Activated B cell treated with CpG ODN at 0.5 μM for 24 hours (primary cell): ENCODE data around the gene GABARAPL2. TPM values are rescaled to one million over a fixed set of nuclear protein-coding genes. Genes with fewer than 3 reads are reported as not detected.

Source experiments
- ATAC-seq: fragments of 200-7000 bp; cut with Tn5 transposase; one replicate; pipeline ENCODE4 v1.10.0; 2021; ENCODE audit warnings: low read depth, mild to moderate bottlenecking, moderate library complexity
- CTCF ChIA-PET: fragments of 350-600 bp; sonication (Branson Sonifier 250); formaldehyde crosslinking; loops from one replicate; lab custom pipeline; 2021; ENCODE audit warnings: antibody characterized with exemption; lab: Charles Lee
- POLR2A ChIA-PET: fragments of 350-600 bp; sonication (Branson Sonifier 250); formaldehyde crosslinking; loops from one replicate; lab custom pipeline; 2021; ENCODE audit warnings: antibody characterized with exemption; lab: Charles Lee
- DNase-seq: peaks from one replicate; pipeline ENCODE4 v3.0.0; 2022
- H3K27ac Mint-ChIP-seq: one replicate; pipeline ENCODE4 v1.8.0; 2020; ENCODE audit warnings: mixed read lengths
- H3K27me3 Mint-ChIP-seq: one replicate; pipeline ENCODE4 v1.8.0; 2021; ENCODE audit warnings: mixed read lengths
- H3K36me3 Mint-ChIP-seq: one replicate; pipeline ENCODE4 v1.8.0; 2021; ENCODE audit warnings: low read depth, mixed read lengths
- H3K4me1 Mint-ChIP-seq: one replicate; pipeline ENCODE4 v1.8.0; 2021; ENCODE audit warnings: mixed read lengths
- H3K4me3 Mint-ChIP-seq: one replicate; pipeline ENCODE4 v1.8.0; 2020; ENCODE audit warnings: mild to moderate bottlenecking, mixed read lengths
- H3K9me3 Mint-ChIP-seq: one replicate; pipeline ENCODE4 v1.8.0; 2020; ENCODE audit warnings: mixed read lengths
- CTCF ChIP-seq: fragments of 200-600 bp; IDR thresholded peaks from one replicate; pipeline ENCODE4 v1.8.0; 2022; ENCODE audit warnings: antibody characterized with exemption, mild to moderate bottlenecking
- intact Hi-C: fragments of 100-400 bp; cut with micrococcal nuclease; formaldehyde crosslinking; loops from one replicate; pipeline ENCODE4 v1.15.1; 2024
- total RNA-seq: library from RNA; stranded (reverse); gene quantifications from 2 replicates; pipeline ENCODE4 v1.2.3, GENCODE V29; 2022

GABARAPL2 gene
- total RNA-seq, 1 donor from 2014 or later = 62.9 TPM

GRCh38 chr16:75565640-75566039 is 539 bp upstream of the GABARAPL2 start:
- Mint-ChIP-seq H3K27me3 (no peaks in the 10 kb centered on the region), H3K9me3 (no peaks in the 10 kb centered on the region)
- POLR2A ChIA-PET = interaction anchor here (0.6 to 8.2 kb wide), 9 partner anchors 10 to 132 kb away, joined by 3 to 67 read pairs (median 7); partner anchors contain the start of genes ADAT1, CFDP1, KARS1 and TERF2IP

GRCh38 chr16:75566758-75567255 is 628 bp downstream of the GABARAPL2 start:
- ChIA-PET POLR2A (interaction anchor here (0.8 to 8.2 kb wide), 5 partner anchors 11 to 81 kb away, joined by 3 to 67 read pairs (median 18); partner anchors contain the start of genes ADAT1, KARS1, TERF2IP and TMEM231), CTCF (no interaction called here)
- TF ChIP-seq CTCF = no peak
- Mint-ChIP-seq H3K27me3 (no peaks in the 10 kb centered on the region), H3K4me3 (peak overlapping the region; percentile 100), H3K27ac (peak overlapping the region; percentile 66), H3K9me3 (no peaks in the 10 kb centered on the region), H3K36me3 (peaks cover 39% of the 10 kb centered on the region), H3K4me1 (peaks cover 62% of the 10 kb centered on the region)
- no peak for ATAC-seq
- intact Hi-C loops = loop anchor here (1.0 to 5.0 kb wide), 9 partner anchors 50 to 1645 kb away; partner anchors contain the start of genes ADAT1, CFDP1, KARS1 and MON1B
- no peak for DNase-seq

More at GRCh38 chr16:75565640-75566039, 539 bp upstream of the GABARAPL2 start:
- Mint-ChIP-seq H3K4me1 (peaks cover 53% of the 10 kb centered on the region), H3K4me3 (peak overlapping the region; percentile 100), H3K36me3 (peaks cover 32% of the 10 kb centered on the region), H3K27ac (peak overlapping the region; percentile 98)
- no peak for ATAC-seq
- intact Hi-C loops = loop anchor here (1.0 to 5.0 kb wide), 12 partner anchors 9 to 1647 kb away; partner anchors contain the start of genes ADAT1, CFDP1, KARS1 and MON1B
- CTCF ChIA-PET = interaction anchor here (1.0 to 2.0 kb wide), 3 partner anchors 48 to 100 kb away, joined by 3 to 6 read pairs (median 4); no protein-coding TSS in a partner anchor
- TF ChIP-seq CTCF = no peak
- DNase-seq = no peak

- H3K36me3 Mint-ChIP-seq = peaks cover 47% of the 10 kb centered on the region
- no peak for ATAC-seq
- peak overlapping the region; percentile 100 for H3K4me3 Mint-ChIP-seq
- H3K27ac Mint-ChIP-seq = no peak overlapping the region
- intact Hi-C loops = loop anchor here (5.0 kb wide), 2 partner anchors 186 to 1644 kb away; no protein-coding TSS in a partner anchor
- ChIA-PET POLR2A (interaction anchor here (0.6 to 8.2 kb wide), 3 partner anchors 9 to 80 kb away, joined by 3 to 67 read pairs (median 28); partner anchors contain the start of genes ADAT1, KARS1 and TERF2IP), CTCF (no interaction called here)
- H3K9me3 Mint-ChIP-seq = no peaks in the 10 kb centered on the region
- DNase-seq = no peak
- peaks cover 71% of the 10 kb centered on the region for H3K4me1 Mint-ChIP-seq
- no peak for TF ChIP-seq CTCF
- H3K27me3 Mint-ChIP-seq = no peaks in the 10 kb centered on the region
These were observed 1.7 kb downstream of the GABARAPL2 start for GRCh38 chr16:75567911-75568310.

GRCh38 chr16:75570396-75571065 is 4.4 kb downstream of the GABARAPL2 start:
- peaks cover 70% of the 10 kb centered on the region for H3K4me1 Mint-ChIP-seq
- CTCF ChIA-PET = interaction anchor here (1.0 kb wide), 1 partner anchor 194 kb away, joined by 4 read pairs; no protein-coding TSS in a partner anchor

More at GRCh38 chr16:75570396-75571065, 4.4 kb downstream of the GABARAPL2 start:
- no peak for TF ChIP-seq CTCF
- peak overlapping the region; percentile 84 for H3K27ac Mint-ChIP-seq
- no peaks in the 10 kb centered on the region for H3K9me3 Mint-ChIP-seq
- H3K27me3 Mint-ChIP-seq = no peaks in the 10 kb centered on the region
- intact Hi-C loops = loop anchor here (1.0 to 2.0 kb wide), 3 partner anchors 14 to 53 kb away; partner anchors contain the start of genes ADAT1 and TMEM231
- POLR2A ChIA-PET = interaction anchor here (8.2 kb wide), 1 partner anchor 78 kb away, joined by 67 read pairs; the partner anchor contains the start of genes KARS1 and TERF2IP
- no peak for DNase-seq
- H3K4me3 Mint-ChIP-seq = peak overlapping the region; percentile 48
- ATAC-seq = peak; percentile 23
- H3K36me3 Mint-ChIP-seq = peaks cover 71% of the 10 kb centered on the region
